HL-60 (cell line): Measurements from ENCODE around the gene NR5A1.

Experiments used
- POLR2AphosphoS5 ChIP-seq: IDR thresholded peaks from 2 replicates; pipeline ENCODE4 v1.6.1; 2012; ENCODE audit warnings: low read depth
- SPI1 ChIP-seq: IDR thresholded peaks from 2 replicates; pipeline ENCODE4 v1.6.1; 2012; ENCODE audit warnings: low read depth, mild to moderate bottlenecking, borderline replicate concordance
- TF ChIP-seq, protein P1 (sequence below): IDR thresholded peaks from one replicate; pipeline ENCODE4 v1.5.1; 2011; ENCODE audit warnings: low read length, control low read depth, inconsistent platforms; ENCODE audit not compliant: insufficient read depth
- TF ChIP-seq, protein P2 (sequence below): IDR thresholded peaks from 2 replicates; pipeline ENCODE4 v1.6.1; 2012; ENCODE audit warnings: low read depth; ENCODE audit not compliant: insufficient replicate concordance

DNA sequence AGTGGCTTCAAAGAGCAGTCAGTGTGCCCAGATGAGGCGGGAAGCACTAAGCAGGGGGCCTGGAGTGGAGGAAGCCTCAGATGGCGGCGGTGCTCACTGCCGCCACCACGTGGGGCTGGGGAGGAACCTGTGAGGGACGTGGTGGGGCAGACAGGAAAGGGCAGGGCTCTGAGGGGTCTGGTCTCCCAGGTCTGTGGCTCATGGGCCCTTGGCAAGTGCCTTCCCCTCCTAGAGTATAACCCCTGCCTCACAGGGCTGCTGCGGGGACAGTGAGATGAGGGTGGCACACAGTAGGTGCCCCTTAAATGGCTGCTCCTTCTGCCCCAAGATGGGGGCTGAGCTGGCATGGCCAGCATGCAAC, 26.6 kb downstream of the NR5A1 start:
- TF ChIP-seq, protein P1, sequence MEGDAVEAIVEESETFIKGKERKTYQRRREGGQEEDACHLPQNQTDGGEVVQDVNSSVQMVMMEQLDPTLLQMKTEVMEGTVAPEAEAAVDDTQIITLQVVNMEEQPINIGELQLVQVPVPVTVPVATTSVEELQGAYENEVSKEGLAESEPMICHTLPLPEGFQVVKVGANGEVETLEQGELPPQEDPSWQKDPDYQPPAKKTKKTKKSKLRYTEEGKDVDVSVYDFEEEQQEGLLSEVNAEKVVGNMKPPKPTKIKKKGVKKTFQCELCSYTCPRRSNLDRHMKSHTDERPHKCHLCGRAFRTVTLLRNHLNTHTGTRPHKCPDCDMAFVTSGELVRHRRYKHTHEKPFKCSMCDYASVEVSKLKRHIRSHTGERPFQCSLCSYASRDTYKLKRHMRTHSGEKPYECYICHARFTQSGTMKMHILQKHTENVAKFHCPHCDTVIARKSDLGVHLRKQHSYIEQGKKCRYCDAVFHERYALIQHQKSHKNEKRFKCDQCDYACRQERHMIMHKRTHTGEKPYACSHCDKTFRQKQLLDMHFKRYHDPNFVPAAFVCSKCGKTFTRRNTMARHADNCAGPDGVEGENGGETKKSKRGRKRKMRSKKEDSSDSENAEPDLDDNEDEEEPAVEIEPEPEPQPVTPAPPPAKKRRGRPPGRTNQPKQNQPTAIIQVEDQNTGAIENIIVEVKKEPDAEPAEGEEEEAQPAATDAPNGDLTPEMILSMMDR, result peak; percentile 32
- TF ChIP-seq SPI1 (no peak), POLR2AphosphoS5 (no peak)
- TF ChIP-seq, protein P2, sequence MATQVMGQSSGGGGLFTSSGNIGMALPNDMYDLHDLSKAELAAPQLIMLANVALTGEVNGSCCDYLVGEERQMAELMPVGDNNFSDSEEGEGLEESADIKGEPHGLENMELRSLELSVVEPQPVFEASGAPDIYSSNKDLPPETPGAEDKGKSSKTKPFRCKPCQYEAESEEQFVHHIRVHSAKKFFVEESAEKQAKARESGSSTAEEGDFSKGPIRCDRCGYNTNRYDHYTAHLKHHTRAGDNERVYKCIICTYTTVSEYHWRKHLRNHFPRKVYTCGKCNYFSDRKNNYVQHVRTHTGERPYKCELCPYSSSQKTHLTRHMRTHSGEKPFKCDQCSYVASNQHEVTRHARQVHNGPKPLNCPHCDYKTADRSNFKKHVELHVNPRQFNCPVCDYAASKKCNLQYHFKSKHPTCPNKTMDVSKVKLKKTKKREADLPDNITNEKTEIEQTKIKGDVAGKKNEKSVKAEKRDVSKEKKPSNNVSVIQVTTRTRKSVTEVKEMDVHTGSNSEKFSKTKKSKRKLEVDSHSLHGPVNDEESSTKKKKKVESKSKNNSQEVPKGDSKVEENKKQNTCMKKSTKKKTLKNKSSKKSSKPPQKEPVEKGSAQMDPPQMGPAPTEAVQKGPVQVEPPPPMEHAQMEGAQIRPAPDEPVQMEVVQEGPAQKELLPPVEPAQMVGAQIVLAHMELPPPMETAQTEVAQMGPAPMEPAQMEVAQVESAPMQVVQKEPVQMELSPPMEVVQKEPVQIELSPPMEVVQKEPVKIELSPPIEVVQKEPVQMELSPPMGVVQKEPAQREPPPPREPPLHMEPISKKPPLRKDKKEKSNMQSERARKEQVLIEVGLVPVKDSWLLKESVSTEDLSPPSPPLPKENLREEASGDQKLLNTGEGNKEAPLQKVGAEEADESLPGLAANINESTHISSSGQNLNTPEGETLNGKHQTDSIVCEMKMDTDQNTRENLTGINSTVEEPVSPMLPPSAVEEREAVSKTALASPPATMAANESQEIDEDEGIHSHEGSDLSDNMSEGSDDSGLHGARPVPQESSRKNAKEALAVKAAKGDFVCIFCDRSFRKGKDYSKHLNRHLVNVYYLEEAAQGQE, result no peak
